Keratinocyte (primary cell): ENCODE results near the gene CFAP206. TPM values are rescaled to one million over a fixed set of nuclear protein-coding genes. Genes with fewer than 3 reads are reported as not detected.

Experiments used
- DNase-seq: peaks from one replicate; pipeline ENCODE4 v3.0.0-alpha.2; 2011; ENCODE audit warnings: low read depth, missing footprints, low spot score
- FAIRE-seq: peaks from 2 replicates; lab custom pipeline; 2011; peaks lifted over from hg19 to GRCh38; lab: Jason Lieb, UNC
- H2AFZ ChIP-seq: 2 replicates; pipeline ENCODE4 v1.6.0; 2012; ENCODE audit warnings: low read length, control low read depth, inconsistent platforms; ENCODE audit not compliant: control insufficient read depth
- H3K27ac ChIP-seq: 2 replicates; pipeline ENCODE4 v1.5.1; 2011; ENCODE audit warnings: low read length; ENCODE audit not compliant: control insufficient read depth, insufficient read depth
- H3K27me3 ChIP-seq: 3 replicates; pipeline ENCODE4 v1.6.0; 2011; ENCODE audit warnings: low read length; ENCODE audit not compliant: control insufficient read depth, insufficient read depth; ENCODE audit errors: extremely low read depth
- H3K36me3 ChIP-seq, 2 experiments: 2 replicates in 1 of 2; 3 replicates in 1 of 2; pipeline ENCODE4 v1.5.1; 2011; ENCODE audit warnings: low read length in 2 of 2, mild to moderate bottlenecking in 1 of 2; ENCODE audit not compliant: control insufficient read depth in 2 of 2, insufficient read depth in 2 of 2; ENCODE audit errors: extremely low read depth in 1 of 2
- H3K4me1 ChIP-seq: 3 replicates; pipeline ENCODE4 v1.5.1; 2011; ENCODE audit warnings: low read length; ENCODE audit not compliant: control insufficient read depth, insufficient read depth; ENCODE audit errors: extremely low read depth
- H3K4me2 ChIP-seq: 3 replicates; pipeline ENCODE4 v1.6.0; 2011; ENCODE audit warnings: low read depth, low read length; ENCODE audit not compliant: control insufficient read depth, insufficient read depth; ENCODE audit errors: extremely low read depth
- H3K4me3 ChIP-seq, 3 experiments: fragments of 200-600 bp in 1 of 3; sonication (generic) in 1 of 3; 2 replicates in 2 of 3; 3 replicates in 1 of 3; pipeline ENCODE4 v1.5.1; 2011 to 2016; ENCODE audit warnings: low read length in 3 of 3, mild to moderate bottlenecking in 3 of 3, control low read depth in 2 of 3, inconsistent platforms in 1 of 3, low read depth in 1 of 3, mixed read lengths in 1 of 3, mixed run types in 1 of 3, moderate library complexity in 1 of 3; ENCODE audit not compliant: control insufficient read depth in 2 of 3, insufficient read depth in 2 of 3; ENCODE audit errors: extremely low read depth in 1 of 3
- H3K79me2 ChIP-seq: 2 replicates; pipeline ENCODE4 v1.6.0; 2012; ENCODE audit warnings: low read length; ENCODE audit not compliant: control insufficient read depth, insufficient read depth
- H3K9ac ChIP-seq: 3 replicates; pipeline ENCODE4 v1.6.0; 2011; ENCODE audit warnings: low read length; ENCODE audit not compliant: control insufficient read depth, insufficient read depth; ENCODE audit errors: extremely low read depth
- H3K9me1 ChIP-seq: 3 replicates; pipeline ENCODE4 v1.6.0; 2011; ENCODE audit warnings: low read length; ENCODE audit not compliant: control insufficient read depth, insufficient read depth; ENCODE audit errors: extremely low read depth
- H3K9me3 ChIP-seq: 2 replicates; pipeline ENCODE4 v1.5.1; 2012; ENCODE audit warnings: low read depth, low read length; ENCODE audit not compliant: control insufficient read depth
- H4K20me1 ChIP-seq: 3 replicates; pipeline ENCODE4 v1.6.0; 2011; ENCODE audit warnings: low read length; ENCODE audit not compliant: control insufficient read depth, insufficient read depth; ENCODE audit errors: extremely low read depth
- CTCF ChIP-seq, 3 experiments: IDR thresholded peaks in 1 of 3; conservative IDR thresholded peaks in 1 of 3; optimal IDR thresholded peaks in 1 of 3; 2 replicates in 2 of 3; 3 replicates in 1 of 3; pipeline versions ENCODE3 to v1.5.1; 2011; ENCODE audit warnings: low read length in 3 of 3, mild to moderate bottlenecking in 3 of 3, moderate library complexity in 2 of 3, control low read depth in 1 of 3, inconsistent platforms in 1 of 3; ENCODE audit not compliant: insufficient read depth in 2 of 3; ENCODE audit errors: extremely low read depth in 1 of 3
- EZH2 ChIP-seq: IDR thresholded peaks from one replicate; pipeline ENCODE4 v1.6.1; 2012; ENCODE audit warnings: inconsistent platforms, mild to moderate bottlenecking, low read length, moderate library complexity
- dilution Hi-C: fragments of 300-500 bp; cut with MboI; formaldehyde crosslinking; loops from one replicate; pipeline ENCODE4 v1.7.0; 2020; ENCODE audit warnings: low sequenced_read_pairs; ENCODE audit not compliant: extremely low pct_ligation_motif_present
- polyA plus RNA-seq, 5 experiments: library from polyadenylated mRNA; depleted of rRNA in 3 of 5; stranded (reverse) in 3 of 5; stranded (forward) in 1 of 5; unstranded in 1 of 5; fragments of >200 nt; gene quantifications; 1 replicate in 1 of 5; 2 replicates in 3 of 5; 3 replicates in 1 of 5; pipeline versions ENCODE4 v1.2.1 to v1.2.3, GENCODE V29; 2011 to 2012; ENCODE audit warnings: missing spikeins in 2 of 5, low read depth in 1 of 5, low replicate concordance in 1 of 5

The CFAP206 gene
- polyA plus RNA-seq, 1 donor (not counting 4 experiments of a cell fraction or from before 2014, with no cell fraction given) = 0.18 TPM

GRCh38 chr6:87408721-87409155, 966 bp downstream of the CFAP206 start:
- dilution Hi-C loops = no loop called here

GRCh38 chr6:87419266-87419665, 11.5 kb downstream of the CFAP206 start:
- no peak overlapping the region for H3K4me2 ChIP-seq
- H3K9me3 ChIP-seq = no peaks in the 10 kb centered on the region
- DNase-seq (no peak), FAIRE-seq (no peak)
- H4K20me1 ChIP-seq = no peaks in the 10 kb centered on the region
- H3K27me3 ChIP-seq = no peaks in the 10 kb centered on the region
- H3K4me3 ChIP-seq = no peak overlapping the region
- TF ChIP-seq CTCF (optimal IDR thresholded peaks at IDR 0.05 in 1 of 3, IDR thresholded peaks at IDR 0.05 in 1 of 3, conservative IDR thresholded peaks at IDR 0.05 in 1 of 3; ENCODE audit: extremely low read depth in 1 of 3, insufficient read depth in 2 of 3, low read length in 3 of 3) (no peak), EZH2 (no peak)
- no peak overlapping the region for H3K27ac ChIP-seq
- H3K9ac ChIP-seq = no peak overlapping the region
- no peaks in the 10 kb centered on the region for H3K36me3 ChIP-seq
- no peaks in the 10 kb centered on the region for H3K79me2 ChIP-seq
- peaks cover 6% of the 10 kb centered on the region for H3K4me1 ChIP-seq
- dilution Hi-C loops = no loop called here
- no peaks in the 10 kb centered on the region for H3K9me1 ChIP-seq
- H2AFZ ChIP-seq = no peak overlapping the region

More at GRCh38 chr6:87408721-87409155, 966 bp downstream of the CFAP206 start:
- no peaks in the 10 kb centered on the region for H3K27me3 ChIP-seq
- FAIRE-seq (no peak), DNase-seq (no peak)
- H3K9me1 ChIP-seq = no peaks in the 10 kb centered on the region
- H3K4me2 ChIP-seq = peak overlapping the region; percentile 99
- no peaks in the 10 kb centered on the region for H3K4me1 ChIP-seq
- H3K36me3 ChIP-seq = no peaks in the 10 kb centered on the region
- peak overlapping the region; percentile 100 for H2AFZ ChIP-seq
- TF ChIP-seq CTCF (optimal IDR thresholded peaks at IDR 0.05 in 1 of 3, IDR thresholded peaks at IDR 0.05 in 1 of 3, conservative IDR thresholded peaks at IDR 0.05 in 1 of 3; ENCODE audit: extremely low read depth in 1 of 3, insufficient read depth in 2 of 3, low read length in 3 of 3) (no peak), EZH2 (no peak)
- peak overlapping the region; percentile 69 for H3K9ac ChIP-seq
- H3K9me3 ChIP-seq = no peaks in the 10 kb centered on the region
- no peaks in the 10 kb centered on the region for H3K79me2 ChIP-seq
- no peaks in the 10 kb centered on the region for H4K20me1 ChIP-seq
- peak overlapping the region; percentile 61 for H3K27ac ChIP-seq
- H3K4me3 ChIP-seq = peak overlapping the region; percentile 46 to 91 (median 91)
